HG03039 (cell line): ENCODE results near the gene USP15.
"Not testable (repeated sequence)": the region's sequence is repeated elsewhere in the genome, so short reads cannot be mapped to it uniquely, and the experiment has no call there.

Experiments used
- ATAC-seq: cut with Tn5 transposase; IDR thresholded peaks from one replicate; pipeline ENCODE4 v1.9.1; 2021; ENCODE audit warnings: mild to moderate bottlenecking, moderate library complexity; ENCODE audit not compliant: unreplicated experiment

The USP15 gene

DNA sequence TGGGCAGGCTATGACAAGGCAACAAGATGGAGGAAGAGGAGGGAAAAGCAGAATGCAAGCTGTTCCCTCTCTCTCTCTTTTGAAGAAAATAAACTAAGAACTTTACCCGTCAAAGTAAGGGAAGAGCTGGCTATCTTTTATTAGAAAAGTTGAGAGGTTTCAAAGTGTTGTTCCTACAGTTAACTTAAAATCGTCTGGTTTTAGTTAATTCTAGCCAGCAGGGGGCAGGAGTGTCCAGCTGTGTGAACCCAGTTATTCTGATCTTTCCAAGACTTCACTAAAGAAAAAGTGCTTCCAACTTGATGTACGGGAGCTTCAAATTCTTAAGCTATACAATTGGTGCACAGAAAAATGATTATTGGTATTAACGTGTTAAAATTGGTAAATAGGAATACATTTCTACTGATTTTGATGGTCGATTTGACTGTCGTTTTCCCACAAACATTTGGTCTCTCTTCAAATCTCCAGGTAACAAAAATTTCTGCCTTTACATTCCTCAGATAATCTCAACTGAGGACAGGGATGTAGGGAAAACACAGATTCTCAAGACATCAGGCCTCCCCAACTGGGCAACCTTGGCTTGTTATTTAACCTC is 178.0 kb downstream of the USP15 start:
- no peak for ATAC-seq

DNA sequence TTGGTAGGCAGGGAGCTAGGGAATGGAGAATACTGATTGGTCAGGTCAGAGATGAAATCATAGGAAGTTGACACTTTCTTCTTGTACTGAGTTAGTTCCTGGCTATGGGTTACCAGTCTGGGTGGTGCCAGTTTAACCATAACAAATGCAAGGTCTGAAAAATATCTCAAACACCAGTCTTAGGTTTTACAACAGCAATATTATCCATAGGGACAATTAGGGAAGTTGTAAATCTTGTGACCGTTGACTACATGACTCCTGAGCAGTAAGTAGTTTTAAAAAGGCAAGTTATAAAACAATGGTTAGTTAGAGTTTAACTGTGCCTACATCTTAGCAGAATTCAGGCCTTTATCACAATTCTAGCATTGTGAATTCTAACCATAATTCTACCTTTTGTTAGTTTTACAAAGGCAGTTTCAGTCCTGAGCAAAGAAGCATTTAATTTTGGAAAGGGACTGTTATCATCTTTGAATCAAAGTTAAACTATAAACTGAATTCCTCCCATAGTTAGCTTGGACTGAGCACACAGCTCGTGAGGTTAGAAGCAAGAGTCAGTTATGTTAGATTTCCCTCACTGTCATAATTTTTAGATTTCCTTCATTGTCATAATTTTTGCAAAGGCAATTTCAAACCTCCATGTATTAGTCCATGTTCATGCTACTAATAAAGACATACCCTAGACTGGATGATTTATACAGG is 186.7 kb downstream of the USP15 start:
- no peak for ATAC-seq

DNA sequence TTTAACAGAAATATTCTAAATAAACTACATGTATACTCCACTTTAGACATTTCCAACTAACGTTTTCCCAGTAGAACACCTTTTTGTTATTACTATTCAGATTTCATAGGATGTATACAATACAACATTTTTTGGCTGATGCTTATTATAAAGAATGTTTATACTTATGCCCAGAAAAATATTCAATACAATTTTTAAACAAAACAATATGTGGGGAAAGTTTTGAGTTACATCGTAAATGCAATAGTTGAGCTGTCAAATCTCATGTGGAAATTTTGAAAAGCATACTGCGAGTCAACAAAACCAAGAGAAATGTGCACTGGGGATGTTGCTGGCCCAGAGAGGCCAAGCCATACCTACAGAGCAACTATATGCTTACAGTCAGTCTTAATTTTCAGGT is 188.2 kb downstream of the USP15 start:
- ATAC-seq: no peak

DNA sequence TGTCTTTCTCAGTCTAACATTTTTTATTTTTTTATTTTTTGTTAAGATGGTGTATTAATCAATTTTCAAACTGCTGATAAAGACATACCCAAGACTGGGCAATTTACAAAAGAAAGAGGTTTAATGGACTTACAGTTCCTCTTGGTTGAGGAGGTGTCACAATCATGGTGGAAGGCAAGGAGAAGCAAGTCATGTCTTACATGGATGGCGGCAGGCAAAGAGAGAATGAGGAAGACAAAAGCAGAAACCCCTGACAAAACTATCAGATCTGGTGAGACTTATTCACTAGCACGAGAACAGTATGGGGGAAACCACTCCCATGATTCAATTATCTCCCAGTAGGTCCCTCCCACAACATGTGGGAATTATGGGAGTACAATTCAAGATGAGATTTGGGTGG is 195.2 kb downstream of the USP15 start:
- ATAC-seq: not testable (repeated sequence)

DNA sequence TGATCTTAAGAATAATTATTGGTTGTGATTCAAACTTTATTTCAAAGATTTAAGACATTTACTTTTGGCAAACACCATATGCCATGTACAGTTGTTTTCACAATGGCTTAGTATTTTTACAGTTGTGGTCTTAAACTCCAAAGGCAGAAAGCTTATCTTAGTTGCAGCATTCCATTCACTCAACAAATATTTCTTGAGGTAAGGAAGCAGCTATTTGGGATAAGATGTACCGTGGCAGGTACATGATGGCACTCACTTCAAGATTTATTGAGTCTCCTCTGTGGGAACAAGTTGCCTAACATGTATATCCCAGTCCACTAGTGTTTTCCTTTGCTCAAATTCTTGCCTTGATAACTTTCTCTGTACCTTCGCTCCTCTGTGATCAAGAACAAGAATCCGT is 198.4 kb downstream of the USP15 start:
- ATAC-seq: no peak

DNA sequence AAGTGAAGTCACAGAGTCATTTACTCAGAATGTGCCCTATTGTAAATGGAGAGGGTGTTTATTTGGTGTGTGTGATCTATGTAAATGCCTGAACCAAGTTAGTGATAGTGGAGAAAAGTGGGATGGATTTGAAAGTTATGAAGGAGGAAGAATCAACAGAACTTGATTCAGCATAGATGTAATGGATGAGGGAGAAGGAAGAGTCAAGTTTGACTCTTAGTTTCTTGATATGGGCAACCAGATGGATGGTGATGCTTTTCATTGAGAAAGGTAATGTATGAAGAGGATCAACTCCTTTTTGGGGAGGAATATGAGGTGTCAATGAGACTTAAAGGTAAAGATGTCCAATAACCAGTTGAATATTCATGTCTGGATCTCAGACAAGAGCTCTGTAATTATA is 199.8 kb downstream of the USP15 start:
- no peak for ATAC-seq

DNA sequence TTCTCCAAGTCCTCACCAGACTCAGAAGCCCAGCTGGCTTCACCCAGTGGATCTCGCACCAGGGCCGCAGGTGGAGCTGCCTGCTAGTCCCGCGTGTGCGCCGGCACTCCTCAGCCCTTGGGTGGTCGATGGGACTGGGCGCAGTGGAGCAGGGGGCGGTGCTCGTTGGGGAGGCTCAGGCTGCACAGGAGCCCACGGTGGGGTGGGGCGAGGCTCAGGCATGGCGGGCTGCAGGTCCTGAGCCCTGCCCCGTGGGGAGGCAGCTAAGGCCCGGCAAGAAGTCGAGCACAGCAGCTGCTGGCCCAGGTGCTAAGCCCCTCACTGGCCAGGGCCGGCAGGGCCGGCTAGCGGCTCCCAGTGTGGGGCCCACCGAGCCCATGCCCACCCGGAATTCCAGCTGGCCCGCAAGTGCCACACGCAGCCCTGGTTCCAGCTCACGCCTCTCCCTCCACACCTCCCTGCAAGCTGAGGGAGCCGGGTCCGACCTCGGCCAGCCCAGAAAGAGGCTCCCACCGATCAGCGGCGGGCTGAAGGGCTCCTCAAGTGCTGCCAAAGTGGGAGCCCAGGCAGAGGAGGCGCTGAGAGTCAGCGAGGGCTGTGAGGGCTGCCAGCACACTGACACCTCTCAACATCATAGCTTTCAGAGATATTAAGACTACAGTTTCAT is 201.1 kb downstream of the USP15 start:
- not testable (repeated sequence) for ATAC-seq

DNA sequence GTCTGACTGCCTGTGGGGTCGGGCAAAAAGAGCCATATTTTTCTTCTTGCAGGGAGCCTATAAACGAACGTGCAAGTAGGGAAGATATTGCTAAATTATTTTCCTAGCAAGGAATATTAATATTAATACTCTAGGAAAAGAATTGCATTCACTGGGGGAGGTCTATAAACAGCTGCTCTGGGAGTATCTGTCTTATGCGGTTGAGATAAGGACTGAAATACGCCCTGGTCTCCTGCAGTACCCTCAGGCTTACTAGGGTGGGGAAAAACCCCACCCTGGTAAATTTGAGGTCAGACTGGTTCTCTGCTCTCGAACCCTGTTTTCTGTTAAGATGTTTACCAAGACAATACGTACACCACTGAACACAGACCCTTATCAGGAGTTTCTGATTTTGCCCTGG is 203.0 kb downstream of the USP15 start:
- not testable (repeated sequence) for ATAC-seq
